DLD1 (cell line): ENCODE measurements around the gene RND2.

Experiments used
- in situ Hi-C: cut with HindIII; loops from 2 replicates; pipeline ENCODE4 v1.10.0; 2017; ENCODE audit warnings: low sequenced_read_pairs

RND2 gene

DNA sequence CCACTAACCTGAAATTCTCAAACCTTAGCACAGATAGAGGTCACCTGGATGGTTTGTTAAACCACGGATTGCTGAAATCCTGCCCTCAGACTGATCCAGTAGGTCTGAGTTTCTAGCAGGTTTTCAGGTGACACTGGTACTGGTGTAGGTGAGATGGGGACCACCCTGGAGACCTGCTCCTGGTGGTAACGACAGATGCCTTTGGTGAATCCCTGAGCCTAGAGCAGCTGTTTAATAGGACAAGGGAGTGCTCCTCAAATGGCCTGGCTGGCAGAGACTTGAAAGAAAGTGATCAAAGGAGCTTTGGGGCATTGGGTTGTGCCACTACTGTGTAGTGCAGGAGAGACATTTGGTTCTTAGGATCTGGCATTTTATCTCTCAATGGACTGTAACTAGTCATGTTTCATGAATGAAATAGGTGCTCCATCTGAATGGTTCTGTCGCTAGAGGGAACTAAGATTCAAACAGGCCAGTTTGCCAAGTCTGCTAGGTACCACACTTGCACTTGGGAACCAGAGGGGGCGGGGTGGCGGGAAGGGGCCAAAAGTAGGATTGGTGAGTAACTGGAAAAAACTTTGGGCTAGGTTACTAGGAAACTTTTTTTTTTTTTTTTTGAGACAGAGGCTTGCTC is 21.4 kb upstream of the RND2 start:
- in situ Hi-C loops: no loop called here

DNA sequence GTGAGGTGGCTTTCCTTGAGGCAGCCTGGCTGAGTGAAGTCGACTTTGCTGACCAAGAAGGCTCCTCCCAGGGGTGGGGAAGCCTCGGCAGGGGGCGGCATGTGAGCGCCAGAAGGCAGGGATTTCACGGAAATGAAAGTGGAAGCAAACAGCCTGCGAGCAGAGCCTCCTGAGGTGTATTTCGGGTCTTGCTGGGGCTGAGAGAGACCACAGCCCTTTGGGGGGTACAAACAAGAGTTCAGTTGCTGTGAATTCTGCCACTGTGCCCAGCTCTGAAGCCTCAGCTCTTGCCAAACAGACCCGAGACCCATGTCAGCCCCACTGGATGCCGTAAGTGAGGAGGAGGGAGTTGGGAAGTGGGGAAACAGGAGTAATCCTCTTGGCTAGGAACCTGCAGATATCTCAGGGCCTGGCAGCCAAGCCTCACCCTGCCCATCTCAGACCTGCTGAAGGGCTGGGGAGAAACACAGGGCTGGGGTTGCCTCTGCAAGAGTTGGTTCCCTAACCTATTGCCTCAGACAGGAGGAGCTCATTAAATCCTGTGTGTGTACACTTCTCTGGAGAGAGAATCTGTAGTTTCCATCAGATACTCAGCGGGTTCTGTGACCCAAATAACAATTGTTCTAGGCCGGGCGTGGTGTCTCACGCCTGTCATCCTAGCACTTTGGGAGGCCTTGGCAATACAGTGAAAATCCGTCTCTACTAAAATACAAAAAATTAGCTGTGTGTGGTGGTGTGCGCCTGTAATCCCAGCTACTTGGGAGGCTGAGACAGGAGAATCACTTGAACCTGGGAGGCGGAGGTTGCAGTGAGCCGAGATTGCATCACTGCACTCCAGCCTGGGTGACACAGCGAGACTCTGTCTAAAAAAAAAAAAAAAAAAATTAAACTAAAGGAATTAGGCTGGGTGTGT is 18.1 kb upstream of the RND2 start, which contains the start of gene IFI35:
Gene IFI35, plus strand, starts transcription at position 146 of the 913 bp plus-strand sequence. Its CDS starts 164 bp downstream, at position 310.
- in situ Hi-C loops: no loop called here

DNA sequence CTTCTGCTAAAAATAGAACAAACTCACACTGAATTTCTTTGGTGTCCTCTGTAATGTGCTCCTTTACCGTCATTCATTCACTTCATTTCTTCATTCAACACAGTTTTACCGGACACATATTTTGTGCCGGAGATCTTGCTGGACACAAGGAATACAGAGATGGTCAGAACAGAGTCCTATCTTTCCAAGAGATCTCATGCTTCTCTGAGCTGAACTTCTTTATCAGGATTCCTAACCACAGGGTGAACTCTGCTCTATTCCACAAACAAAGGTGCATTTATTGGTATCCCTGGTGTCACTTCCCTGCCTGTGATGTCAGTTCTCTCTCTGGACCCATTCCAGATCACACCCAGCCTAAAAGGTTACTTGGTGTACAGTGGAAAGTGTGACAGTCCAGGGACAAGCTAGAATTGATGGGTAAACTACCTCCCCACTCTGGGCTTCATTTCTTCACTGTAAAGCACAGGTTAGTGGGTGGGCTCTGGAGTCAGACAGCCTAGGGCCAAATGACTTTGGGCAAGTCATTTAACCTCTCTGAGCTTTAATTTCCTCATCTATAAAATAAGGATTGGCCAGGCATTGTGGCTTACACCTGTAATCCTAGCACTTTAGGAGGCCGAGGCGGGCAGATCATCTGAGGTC is 14.2 kb upstream of the RND2 start:
- in situ Hi-C loops: no loop called here

DNA sequence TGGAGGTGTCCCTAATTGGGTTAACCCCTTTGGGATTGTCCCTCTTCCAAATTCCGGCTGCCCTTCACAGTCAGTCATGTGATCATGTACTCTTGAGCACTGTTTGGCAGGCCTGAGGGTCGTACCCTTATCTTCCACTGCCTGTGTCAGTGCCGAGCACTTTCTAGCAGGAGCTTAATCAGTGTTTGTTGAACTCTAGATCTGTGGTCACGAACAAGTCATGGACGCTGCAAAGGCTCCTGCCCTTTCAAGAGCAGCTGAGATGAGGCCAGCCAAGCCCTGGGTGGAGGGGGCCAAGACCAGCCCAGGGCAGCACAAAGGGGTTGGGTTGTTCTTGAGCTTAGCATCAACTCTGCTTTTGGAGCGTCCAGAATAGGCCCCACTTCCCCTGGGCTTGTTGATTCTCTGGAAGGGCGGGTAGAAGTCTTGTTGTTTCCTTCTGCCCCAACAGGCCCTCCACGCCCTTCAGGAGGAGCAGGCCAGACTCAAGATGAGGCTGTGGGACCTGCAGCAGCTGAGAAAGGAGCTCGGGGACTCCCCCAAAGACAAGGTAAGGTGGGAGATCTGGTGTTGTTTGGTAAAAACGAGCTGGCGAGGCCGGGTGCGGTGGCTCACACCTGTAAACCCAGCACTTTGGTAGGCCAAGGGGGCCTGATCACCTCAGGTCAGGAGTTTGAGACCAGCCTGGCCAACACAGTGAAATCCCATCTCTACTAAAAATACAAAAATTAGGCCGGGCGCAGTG is 13.1 kb upstream of the RND2 start:
- in situ Hi-C loops: no loop called here

DNA sequence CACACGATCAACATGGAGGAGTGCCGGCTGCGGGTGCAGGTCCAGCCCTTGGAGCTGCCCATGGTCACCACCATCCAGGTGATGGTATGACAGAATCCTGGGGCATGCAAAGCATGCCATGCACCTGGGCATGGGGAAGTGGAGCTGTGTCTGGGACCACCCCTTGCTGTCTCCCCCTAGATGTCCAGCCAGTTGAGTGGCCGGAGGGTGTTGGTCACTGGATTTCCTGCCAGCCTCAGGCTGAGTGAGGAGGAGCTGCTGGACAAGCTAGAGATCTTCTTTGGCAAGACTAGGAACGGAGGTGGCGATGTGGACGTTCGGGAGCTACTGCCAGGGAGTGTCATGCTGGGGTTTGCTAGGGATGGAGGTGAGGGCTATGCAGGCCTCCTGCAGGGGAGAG is 11.7 kb upstream of the RND2 start:
- in situ Hi-C loops: no loop called here

DNA sequence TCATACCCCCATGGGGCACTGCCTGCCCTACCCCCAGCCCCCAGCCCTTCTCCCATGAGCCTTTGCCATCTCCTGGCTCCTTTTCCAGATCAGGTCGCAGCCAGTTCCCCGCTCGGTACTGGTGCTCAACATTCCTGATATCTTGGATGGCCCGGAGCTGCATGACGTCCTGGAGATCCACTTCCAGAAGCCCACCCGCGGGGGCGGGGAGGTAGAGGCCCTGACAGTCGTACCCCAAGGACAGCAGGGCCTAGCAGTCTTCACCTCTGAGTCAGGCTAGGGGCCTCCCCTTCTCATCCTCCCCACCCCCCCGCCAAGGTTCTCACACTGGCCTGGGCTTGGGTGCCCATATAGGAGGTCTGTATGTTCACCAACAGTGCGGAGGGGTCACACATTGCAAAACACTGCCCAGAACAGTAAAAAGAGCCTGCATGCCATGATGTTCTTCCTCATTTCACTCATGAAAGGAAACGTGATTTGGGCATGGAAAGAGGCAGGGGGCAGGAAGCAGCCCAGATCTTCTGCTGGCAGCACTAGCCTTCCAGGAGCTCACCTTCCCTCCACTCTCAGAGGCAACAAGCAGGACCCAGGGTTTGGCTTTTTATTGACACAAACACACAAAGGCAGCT is 10.9 kb upstream of the RND2 start:
- in situ Hi-C loops: no loop called here

DNA sequence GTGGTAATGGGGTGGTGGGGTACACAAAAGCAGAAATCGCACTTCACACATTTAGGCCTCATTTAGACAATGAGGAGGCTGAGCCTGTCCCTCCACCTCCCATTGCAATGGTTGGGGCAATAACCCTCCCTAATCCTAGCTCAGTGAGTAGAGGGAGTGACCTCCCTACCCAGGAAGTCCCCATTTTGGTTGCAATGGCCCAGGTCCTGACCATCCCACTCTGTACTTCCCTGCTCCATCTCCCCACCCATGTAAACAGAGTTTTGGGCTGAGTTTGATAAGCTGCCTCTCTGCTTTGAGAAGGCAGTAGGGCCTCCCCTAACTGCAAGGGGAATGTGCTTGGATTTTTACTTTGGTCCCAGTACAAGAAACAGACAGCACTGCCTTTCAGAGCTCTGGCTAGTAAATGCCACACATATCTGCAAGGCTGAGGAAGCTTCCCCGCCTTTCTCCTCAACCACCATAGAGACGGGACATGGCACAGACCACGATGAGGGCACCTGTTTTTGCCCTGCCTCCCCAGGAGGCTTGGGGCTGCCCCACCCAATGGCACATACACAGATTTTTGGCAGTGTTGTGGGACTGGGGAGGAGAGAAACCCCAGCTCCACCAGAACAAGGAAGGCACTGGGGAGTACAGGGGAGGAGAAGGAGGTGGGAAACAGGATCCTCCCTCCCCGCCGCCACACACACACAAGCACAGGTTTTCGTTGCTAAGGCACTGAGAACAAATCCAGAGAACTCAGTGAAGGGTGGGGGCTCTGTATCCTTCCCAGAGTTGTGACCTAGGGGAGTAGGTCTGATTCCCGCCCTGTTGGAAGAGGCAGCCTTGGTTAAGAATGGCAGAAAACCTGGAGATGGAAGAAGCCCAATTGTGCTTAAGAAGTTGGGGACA is 10.1 kb upstream of the RND2 start:
- in situ Hi-C loops: no loop called here

DNA sequence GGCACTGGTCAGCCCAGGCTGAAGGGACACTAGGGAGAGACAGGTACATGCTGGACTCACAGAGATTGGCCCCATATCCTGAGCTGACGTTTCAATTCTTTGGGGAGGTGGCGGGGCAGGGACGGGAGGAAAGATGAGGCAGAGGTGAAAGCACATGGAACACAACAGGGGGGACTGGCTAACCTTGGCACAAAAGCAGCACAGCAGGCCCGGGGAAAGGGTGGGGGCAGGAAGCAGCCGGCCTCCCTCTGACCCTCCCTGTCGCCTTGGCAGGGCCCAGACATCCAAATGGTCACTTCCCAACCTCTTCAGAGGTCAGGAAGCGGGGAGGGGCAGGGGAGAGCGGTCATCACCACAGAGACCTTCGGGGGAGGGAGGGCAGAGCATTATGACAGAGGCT is 9.5 kb upstream of the RND2 start:
- in situ Hi-C loops: no loop called here

DNA sequence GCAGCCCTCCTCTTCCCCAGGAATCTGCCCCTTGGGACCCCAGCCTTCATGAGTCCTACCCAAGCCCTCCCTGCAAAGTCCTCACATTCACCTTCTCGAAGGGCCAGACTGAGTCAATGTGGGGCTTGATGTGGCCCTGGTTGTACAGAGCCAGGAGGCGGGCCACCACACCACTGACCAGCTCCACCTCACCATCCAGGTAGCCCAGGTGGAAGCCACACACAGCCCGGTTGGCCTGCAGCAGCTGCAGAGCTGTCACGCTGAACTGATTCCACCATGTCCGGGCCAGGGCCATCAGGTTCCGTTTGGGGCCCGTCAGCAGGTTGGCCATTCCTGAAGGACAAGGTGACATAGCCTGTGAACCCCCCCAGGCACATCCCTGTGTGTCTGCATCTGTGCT is 8.8 kb upstream of the RND2 start:
- in situ Hi-C loops: no loop called here

DNA sequence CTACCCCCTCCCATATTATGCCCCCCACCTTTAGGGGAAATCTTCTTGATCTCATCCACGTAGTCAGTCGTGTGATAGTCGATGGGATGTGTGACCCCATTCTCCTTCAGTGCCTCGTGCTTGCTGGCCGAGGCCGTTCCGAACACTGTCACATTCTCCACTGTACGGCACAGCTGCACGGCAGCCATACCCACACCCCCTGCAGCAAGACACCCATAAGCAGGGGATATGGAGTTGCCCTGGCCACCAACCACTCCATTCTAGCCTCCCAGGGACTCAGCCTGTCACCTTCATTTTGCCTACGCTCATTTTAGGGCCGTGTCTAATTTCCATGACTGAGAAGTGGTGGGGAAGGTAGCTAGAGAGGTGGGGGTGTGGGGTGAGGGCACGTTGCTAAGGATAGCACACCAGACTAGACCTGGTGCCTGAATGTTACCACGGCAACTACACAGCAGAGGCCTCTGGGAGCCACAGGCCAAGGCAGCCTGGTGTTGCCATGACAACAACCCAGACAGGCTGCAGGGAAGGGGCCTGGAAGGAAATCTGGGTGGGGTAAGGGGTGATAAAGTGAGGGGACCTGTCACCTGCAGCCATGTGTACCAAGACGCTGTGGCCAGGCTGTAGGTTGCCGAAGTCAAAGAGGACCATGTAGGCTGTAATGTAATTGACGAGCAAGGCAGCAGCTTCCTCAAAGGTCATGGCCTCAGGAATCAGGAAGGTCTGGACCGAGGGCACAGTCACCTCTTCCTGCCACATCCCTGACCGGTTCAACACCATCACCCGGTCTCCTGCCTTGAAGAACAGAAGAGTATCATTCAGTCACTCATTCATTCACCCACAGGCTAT is 6.8 kb upstream of the RND2 start:
- in situ Hi-C loops: no loop called here

DNA sequence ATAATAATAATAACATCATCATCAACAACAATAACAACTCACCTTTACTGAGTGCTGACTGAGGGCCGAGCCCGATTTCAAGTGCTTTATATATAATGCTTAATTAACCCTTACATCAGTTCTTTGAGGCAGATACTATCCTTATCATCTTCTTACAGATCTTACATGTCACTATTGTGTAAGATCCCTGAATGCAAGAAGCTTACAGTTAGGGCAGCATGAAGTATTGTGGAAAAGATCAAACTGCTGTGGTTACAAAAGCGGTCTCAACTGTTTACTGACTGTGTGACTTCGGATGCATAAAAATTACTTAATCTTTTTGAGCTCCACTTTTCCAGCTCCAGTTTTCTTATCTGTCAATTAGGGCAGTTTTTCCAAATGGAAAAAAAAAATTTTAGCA is 6.1 kb upstream of the RND2 start:
- in situ Hi-C loops: no loop called here

DNA sequence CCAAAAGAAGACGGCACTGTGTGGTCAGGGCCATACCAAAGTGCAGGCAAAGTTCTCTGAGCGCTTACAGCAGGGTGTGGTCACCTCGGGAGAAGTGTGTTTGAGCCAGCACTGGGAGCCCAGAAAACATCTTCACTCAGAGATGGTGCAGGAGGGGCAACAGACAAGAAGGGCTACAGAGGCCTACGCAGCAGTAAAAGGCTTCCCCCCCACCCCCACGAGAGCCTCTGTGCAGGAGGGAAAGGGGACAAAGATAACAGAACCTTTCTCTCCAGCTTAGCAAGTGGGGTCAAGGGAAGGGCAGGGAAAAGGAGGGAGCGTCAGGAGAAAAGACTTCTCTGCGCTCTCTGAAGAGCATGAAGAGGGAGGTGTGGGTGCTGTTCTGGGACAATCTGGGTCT is 5.6 kb upstream of the RND2 start:
- in situ Hi-C loops: no loop called here

DNA sequence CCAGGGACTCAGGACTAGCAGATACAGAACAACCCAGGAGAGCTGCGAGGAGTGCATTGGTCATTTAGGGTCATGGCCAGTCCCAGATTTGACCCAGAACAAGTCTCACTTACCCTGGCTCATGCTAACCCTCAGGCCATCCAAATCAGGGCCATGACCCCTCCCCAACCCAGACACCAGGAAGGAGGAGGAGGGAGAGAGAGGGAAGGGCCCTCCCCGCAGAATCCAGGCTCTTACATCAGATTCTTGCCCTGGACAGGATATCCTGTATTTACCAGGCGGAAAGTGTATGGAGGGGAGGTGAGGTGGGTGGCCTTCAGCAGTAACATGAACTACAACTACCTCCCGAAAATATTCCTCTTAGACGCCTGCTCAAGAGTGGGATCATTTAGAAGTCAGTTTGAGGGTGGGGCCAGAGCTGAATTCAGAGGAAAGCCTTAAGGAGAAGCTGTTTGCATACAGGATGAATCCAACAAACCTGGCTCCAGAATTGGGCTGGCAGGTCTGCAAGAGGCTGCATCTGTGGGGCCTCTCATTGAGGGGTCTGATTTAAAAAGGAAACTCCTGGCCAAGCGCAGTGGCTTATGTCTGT is 4.9 kb upstream of the RND2 start:
- in situ Hi-C loops: no loop called here

DNA sequence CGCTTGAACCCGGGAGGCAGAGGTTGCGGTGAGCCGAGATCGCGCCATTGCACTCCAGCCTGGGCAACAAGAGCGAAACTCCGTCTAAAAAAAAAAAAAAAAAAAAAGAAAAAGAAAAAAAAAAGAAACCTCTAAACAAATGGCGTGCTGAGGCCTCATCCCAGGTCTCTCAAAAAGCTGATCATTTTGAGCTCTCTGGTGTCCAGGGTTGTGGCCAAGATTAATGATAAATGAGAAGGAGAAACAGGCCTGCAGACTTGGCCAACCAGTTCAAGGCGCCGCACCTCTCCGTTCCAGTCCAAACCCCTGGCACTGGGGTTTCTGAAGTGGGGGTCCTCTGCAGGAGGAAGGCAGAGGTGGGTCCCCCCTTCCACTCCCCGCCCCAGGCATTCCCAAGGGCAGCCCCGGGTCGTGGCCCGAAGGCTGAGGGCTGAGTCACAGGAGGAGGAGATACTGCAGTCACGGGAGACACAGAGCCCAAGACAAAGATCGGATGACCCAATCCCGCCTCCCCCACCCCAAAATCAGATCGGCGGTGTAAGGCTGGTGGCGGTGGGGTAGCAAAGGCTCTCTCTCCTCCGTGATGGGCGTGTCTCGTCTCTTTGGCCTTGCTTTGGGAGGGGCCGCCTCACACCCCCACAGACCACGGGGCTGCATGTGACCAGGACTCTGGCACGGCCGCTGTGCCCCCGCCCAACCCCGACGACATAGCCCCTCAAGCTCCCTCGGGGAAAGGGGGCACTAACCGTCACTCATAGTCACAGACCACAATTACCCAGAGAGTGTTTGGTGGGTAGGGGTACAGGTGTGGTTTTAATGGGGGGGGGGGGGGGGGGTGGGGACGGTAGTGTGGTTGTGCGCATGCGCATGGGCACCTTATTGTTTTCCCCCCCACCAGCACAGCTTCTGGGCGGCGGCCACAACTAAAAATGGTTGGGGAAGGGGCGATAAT is 4.0 kb upstream of the RND2 start:
- in situ Hi-C loops: no loop called here

DNA sequence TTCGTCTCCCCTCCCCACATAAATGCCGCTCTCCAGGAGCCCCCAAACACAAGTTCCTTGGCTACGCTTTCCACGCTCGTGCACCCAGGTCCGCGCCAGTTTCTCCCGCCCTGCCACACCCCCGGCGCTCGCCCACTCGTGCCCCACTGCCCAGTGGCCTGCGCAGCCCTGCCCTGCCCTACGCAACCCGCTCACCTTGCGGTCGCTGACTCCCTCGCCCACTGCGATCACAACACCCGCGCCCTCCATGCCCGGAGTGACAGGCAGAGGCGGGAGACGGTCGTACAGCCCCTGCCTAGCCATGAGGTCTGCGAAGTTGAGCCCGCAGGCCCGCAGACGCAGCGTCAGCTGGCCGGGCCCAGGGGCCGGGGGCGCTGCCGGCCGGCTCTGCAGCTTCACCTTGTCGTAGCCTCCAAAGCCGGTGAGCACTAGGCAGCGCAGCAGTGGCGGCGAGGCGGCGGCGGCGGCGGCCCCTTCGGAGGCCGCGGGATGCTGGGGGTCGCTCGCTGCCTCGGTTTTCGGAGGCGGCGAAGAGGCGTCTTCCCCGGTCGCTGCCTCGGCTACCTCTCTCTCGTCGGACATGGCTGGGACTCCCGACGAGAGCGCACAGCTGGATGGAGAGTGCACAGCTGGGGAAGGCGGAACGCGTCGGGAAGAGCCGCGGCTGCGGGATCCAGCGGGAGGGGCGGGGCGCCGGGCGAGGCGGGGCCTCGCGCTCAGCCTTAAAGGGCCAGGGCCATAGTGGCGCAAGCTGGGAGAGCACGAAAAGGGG is 3.1 kb upstream of the RND2 start, which contains the start of gene VAT1:
Gene VAT1, minus strand, starts transcription at position 645 of the 772 bp plus-strand sequence. Its CDS starts 63 bp downstream, at position 582.
- in situ Hi-C loops: no loop called here

DNA sequence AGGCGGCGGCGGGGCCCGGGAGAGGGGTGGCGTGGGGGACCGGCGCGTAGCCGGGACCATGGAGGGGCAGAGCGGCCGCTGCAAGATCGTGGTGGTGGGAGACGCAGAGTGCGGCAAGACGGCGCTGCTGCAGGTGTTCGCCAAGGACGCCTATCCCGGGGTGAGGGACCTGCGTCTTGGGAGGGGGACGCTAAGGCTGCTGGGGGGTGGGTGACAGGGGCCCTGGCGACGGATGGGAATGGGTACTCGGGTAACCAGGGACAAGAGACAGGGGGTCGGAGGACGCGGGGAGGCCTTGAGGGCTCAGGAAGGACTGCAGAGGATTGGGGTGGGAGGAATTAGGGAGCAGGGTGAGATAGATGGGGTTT is 243 bp downstream of the RND2 start:
- in situ Hi-C loops: no loop called here
